HepG2 (cell line): ENCODE measurements around the gene ACADSB. TPM values are rescaled to one million over a fixed set of nuclear protein-coding genes. Genes with fewer than 3 reads are reported as not detected.

Experiments used
- ELF4 ChIP-seq: sonication (generic); formaldehyde crosslinking; IDR thresholded peaks from 2 replicates; pipeline ENCODE4 v1.5.0; 2020; ENCODE audit warnings: missing genetic modification reagents, mild to moderate bottlenecking, moderate library complexity, borderline replicate concordance
- EP300 ChIP-seq, 3 experiments: sonication (generic) in 1 of 3; formaldehyde crosslinking in 1 of 3; IDR thresholded peaks; 2 replicates each; pipeline versions ENCODE4 v1.5.1 to v1.6.1; 2011 to 2020; ENCODE audit warnings: low read depth in 2 of 3, low read length in 2 of 3, borderline replicate concordance in 1 of 3, improper control_type of control experiment in 1 of 3, mild to moderate bottlenecking in 1 of 3, missing genetic modification reagents in 1 of 3, moderate library complexity in 1 of 3
- FOXO1 ChIP-seq: sonication (generic); formaldehyde crosslinking; IDR thresholded peaks from 2 replicates; pipeline ENCODE4 v1.4.0; 2020; ENCODE audit warnings: missing genetic modification reagents
- FOXP4 ChIP-seq: sonication (generic); formaldehyde crosslinking; IDR thresholded peaks from 2 replicates; pipeline ENCODE4 v1.4.0; 2020; ENCODE audit warnings: missing genetic modification reagents
- KAT7 ChIP-seq: IDR thresholded peaks from 2 replicates; pipeline ENCODE4 v1.6.1; 2018; ENCODE audit warnings: borderline replicate concordance, missing compliant biosample characterization
- MBD4 ChIP-seq: IDR thresholded peaks from 2 replicates; pipeline ENCODE4 v1.6.1; 2012; ENCODE audit warnings: low read length, inconsistent platforms, borderline replicate concordance
- MYNN ChIP-seq: sonication (generic); formaldehyde crosslinking; IDR thresholded peaks from 2 replicates; pipeline ENCODE4 v1.4.0; 2020; ENCODE audit warnings: mild to moderate bottlenecking, low read depth, missing genetic modification reagents
- NCOA2 ChIP-seq: sonication (generic); formaldehyde crosslinking; IDR thresholded peaks from 2 replicates; pipeline ENCODE4 v1.8.0; 2022; ENCODE audit warnings: inconsistent platforms
- RARA ChIP-seq: IDR thresholded peaks from 2 replicates; pipeline ENCODE4 v1.6.1; 2016; ENCODE audit warnings: missing genetic modification reagents, missing compliant biosample characterization
- RBFOX2 ChIP-seq: fragments of 200-400 bp; formaldehyde crosslinking; IDR thresholded peaks from 2 replicates; pipeline ENCODE4 v1.6.1; 2017; ENCODE audit warnings: low read depth, mild to moderate bottlenecking, low read length
- RBM39 ChIP-seq: fragments of 200-400 bp; formaldehyde crosslinking; IDR thresholded peaks from one replicate; pipeline ENCODE4 v1.6.1; 2018; ENCODE audit warnings: antibody characterized with exemption, mild to moderate bottlenecking, low read depth, low read length; ENCODE audit not compliant: poor library complexity, severe bottlenecking
- RCOR2 ChIP-seq: IDR thresholded peaks from 2 replicates; pipeline ENCODE4 v1.6.1; 2016; ENCODE audit warnings: missing biosample characterization, missing genetic modification reagents
- STAG1 ChIP-seq: sonication (generic); formaldehyde crosslinking; IDR thresholded peaks from 2 replicates; pipeline ENCODE4 v1.4.0; 2020; ENCODE audit warnings: missing genetic modification reagents
- TAF1 ChIP-seq: sonication (generic); formaldehyde crosslinking; IDR thresholded peaks from 2 replicates; pipeline ENCODE4 v1.4.0; 2020; ENCODE audit warnings: missing genetic modification reagents
- TCF7 ChIP-seq: sonication (generic); IDR thresholded peaks from 2 replicates; pipeline ENCODE4 v1.6.1; 2016; ENCODE audit warnings: antibody characterized with exemption, low read depth
- ZFAT ChIP-seq: sonication (generic); formaldehyde crosslinking; conservative IDR thresholded peaks from 2 replicates; pipeline ENCODE4 v1.8.1; 2023; ENCODE audit warnings: missing genetic modification reagents, inconsistent platforms
- ZNF362 ChIP-seq: sonication (generic); formaldehyde crosslinking; IDR thresholded peaks from 2 replicates; pipeline ENCODE4 v1.4.0; 2020; ENCODE audit warnings: missing genetic modification reagents, mild to moderate bottlenecking, borderline replicate concordance
- ZSCAN20 ChIP-seq: sonication (generic); formaldehyde crosslinking; IDR thresholded peaks from 2 replicates; pipeline ENCODE4 v1.4.0; 2020; ENCODE audit warnings: missing genetic modification reagents, mild to moderate bottlenecking, borderline replicate concordance
- polyA plus RNA-seq, 8 experiments: library from polyadenylated mRNA; depleted of rRNA in 3 of 8; stranded (reverse) in 7 of 8; unstranded in 1 of 8; fragments of >200 nt; fragmentation: Illumina TruSeq in 4 of 8; extraction: Trizol in 4 of 8; gene quantifications; 2 replicates each; pipeline versions ENCODE4 v1.2.1 to v1.2.3, GENCODE V29; 2011 to 2016; ENCODE audit warnings: low read depth in 4 of 8, missing spikeins in 1 of 8, mixed read lengths in 1 of 8; ENCODE audit not compliant: insufficient read depth in 1 of 8
- total RNA-seq, 5 experiments: library from RNA; depleted of rRNA; stranded (reverse); fragments of >200 nt; fragmentation: Illumina TruSeq; extraction: Trizol; gene quantifications; 2 replicates each; pipeline ENCODE4 v1.2.3, GENCODE V29; 2016; ENCODE audit warnings: low read depth in 1 of 5
- TF ChIP-seq, protein P1 (sequence below): IDR thresholded peaks from 2 replicates; pipeline ENCODE4 v1.6.1; 2016; ENCODE audit warnings: mild to moderate bottlenecking
- TF ChIP-seq, protein P2 (sequence below): sonication (generic); formaldehyde crosslinking; IDR thresholded peaks from 2 replicates; pipeline ENCODE4 v1.8.1; 2023; ENCODE audit warnings: mild to moderate bottlenecking, moderate library complexity, missing genetic modification reagents
- TF ChIP-seq, protein P3 (sequence below): sonication (generic); formaldehyde crosslinking; IDR thresholded peaks from 2 replicates; pipeline ENCODE4 v1.4.0; 2020; ENCODE audit warnings: missing genetic modification reagents

ACADSB gene
- total and polyA plus RNA-seq, 2 of the 13 experiments (the other 11 are each of a cell fraction or from before 2014, with no cell fraction given), result 80.0 to 87.6 TPM

GRCh38 chr10:123019941-123020703 is 11.3 kb downstream of the ACADSB start (continued):
- peak; percentile 26; the same call in 1 of the 2 replicates for TF ChIP-seq MBD4
- peak; percentile 2 to 88; a peak in 2 of 4 replicates for TF ChIP-seq EP300 (IDR thresholded peaks at IDR 0.05; ENCODE audit: low read depth in 2 of 2, low read length in 2 of 2)
- 0 out of 2 replicates have a peak, but pooled peaks have one; percentile 39 for TF ChIP-seq EP300 (CRISPR knock-in tag; IDR thresholded peaks at IDR 0.05; ENCODE audit: borderline replicate concordance)
- TF ChIP-seq STAG1 (CRISPR knock-in tag), result 0 out of 2 replicates have a peak, but pooled peaks have one; percentile 1
- no peak for TF ChIP-seq TAF1 (CRISPR knock-in tag)
- no peak for TF ChIP-seq ZFAT (CRISPR knock-in tag)
- 0 out of 2 replicates have a peak, but pooled peaks have one; percentile 9 for TF ChIP-seq ELF4
- peak; percentile 77 for TF ChIP-seq RARA
- TF ChIP-seq, protein P1, sequence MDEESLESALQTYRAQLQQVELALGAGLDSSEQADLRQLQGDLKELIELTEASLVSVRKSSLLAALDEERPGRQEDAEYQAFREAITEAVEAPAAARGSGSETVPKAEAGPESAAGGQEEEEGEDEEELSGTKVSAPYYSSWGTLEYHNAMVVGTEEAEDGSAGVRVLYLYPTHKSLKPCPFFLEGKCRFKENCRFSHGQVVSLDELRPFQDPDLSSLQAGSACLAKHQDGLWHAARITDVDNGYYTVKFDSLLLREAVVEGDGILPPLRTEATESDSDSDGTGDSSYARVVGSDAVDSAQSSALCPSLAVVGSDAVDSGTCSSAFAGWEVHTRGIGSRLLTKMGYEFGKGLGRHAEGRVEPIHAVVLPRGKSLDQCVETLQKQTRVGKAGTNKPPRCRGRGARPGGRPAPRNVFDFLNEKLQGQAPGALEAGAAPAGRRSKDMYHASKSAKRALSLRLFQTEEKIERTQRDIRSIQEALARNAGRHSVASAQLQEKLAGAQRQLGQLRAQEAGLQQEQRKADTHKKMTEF, result peak; percentile 49; the same call in 1 of the 2 replicates
- TF ChIP-seq KAT7 (CRISPR knock-in tag), result no peak
- TF ChIP-seq RBM39, result no peak
- TF ChIP-seq FOXO1 (CRISPR knock-in tag), result peak; percentile 20; the same call in 1 of the 2 replicates
- peak; percentile 71 for TF ChIP-seq NCOA2 (CRISPR knock-in tag)
- TF ChIP-seq, protein P2, sequence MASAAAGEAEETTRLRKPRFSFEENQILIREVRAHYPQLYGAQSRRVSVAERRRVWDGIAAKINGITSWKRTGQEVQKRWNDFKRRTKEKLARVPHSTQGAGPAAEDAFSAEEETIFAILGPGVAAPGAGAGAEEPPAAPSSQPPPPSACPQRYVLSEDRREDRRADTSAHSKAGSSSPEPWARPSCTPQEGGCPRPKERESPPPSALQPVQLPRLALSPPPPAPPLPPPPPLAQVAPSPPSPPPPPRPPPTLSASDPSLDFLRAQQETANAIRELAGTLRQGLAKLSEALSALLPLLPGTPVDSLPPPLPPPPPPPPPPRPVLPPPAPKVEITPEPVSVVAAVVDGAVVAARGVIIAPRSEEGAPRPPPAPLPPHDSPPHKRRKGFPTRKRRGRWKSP, result peak; percentile 30; the same call in 1 of the 2 replicates
- TF ChIP-seq ZSCAN20 (CRISPR knock-in tag), result no peak
- TF ChIP-seq, protein P3, sequence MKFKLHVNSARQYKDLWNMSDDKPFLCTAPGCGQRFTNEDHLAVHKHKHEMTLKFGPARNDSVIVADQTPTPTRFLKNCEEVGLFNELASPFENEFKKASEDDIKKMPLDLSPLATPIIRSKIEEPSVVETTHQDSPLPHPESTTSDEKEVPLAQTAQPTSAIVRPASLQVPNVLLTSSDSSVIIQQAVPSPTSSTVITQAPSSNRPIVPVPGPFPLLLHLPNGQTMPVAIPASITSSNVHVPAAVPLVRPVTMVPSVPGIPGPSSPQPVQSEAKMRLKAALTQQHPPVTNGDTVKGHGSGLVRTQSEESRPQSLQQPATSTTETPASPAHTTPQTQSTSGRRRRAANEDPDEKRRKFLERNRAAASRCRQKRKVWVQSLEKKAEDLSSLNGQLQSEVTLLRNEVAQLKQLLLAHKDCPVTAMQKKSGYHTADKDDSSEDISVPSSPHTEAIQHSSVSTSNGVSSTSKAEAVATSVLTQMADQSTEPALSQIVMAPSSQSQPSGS (CRISPR knock-in tag), result peak; percentile 28; the same call in 1 of the 2 replicates
- no peak for TF ChIP-seq ZNF362 (CRISPR knock-in tag)
- peak; percentile 80 for TF ChIP-seq FOXP4 (CRISPR knock-in tag)
- 0 out of 2 replicates have a peak, but pooled peaks have one; percentile 33 for TF ChIP-seq RBFOX2
- TF ChIP-seq TCF7, result peak; percentile 77
- no peak for TF ChIP-seq MYNN (CRISPR knock-in tag)
- peak; percentile 21; the same call in 1 of the 2 replicates for TF ChIP-seq RCOR2
